ENCODE measurements around the gene DIP2A.

DNA sequence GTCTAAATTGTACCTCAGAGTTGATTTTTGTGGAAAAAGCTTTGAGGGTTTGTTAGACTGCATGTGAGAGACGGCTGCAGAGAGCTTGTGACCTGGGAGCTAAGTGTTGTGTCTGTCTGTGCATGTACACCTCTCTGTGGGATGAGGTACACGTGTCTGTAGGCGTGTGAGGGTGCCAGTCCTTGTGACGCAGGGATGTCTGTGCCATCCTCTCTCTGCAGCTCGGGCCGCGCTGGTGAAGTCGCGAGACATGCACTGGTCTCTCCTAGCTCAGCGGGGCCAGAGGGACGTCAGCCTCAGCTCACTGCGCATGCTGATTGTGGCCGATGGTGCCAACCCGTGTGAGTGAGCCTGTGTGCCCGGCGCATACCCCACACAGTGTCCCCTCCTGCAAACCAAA is 79.6 kb downstream of the DIP2A start:
- TF ChIP-seq CTCF (IDR thresholded peaks at IDR 0.05; ENCODE audit: poor library complexity) = no peak
- TF ChIP-seq EZH2 (IDR thresholded peaks at IDR 0.05; ENCODE audit: borderline replicate concordance) = no peak

All from hepatocyte (in vitro differentiated cells).